ENCODE data around the gene HACL1. TPM values are rescaled to one million over a fixed set of nuclear protein-coding genes. Genes with fewer than 3 reads are reported as not detected.

Gene HACL1
- total RNA-seq, 3 donors from 2014 or later: 23.1 to 34.5 (median 29.6) TPM

DNA sequence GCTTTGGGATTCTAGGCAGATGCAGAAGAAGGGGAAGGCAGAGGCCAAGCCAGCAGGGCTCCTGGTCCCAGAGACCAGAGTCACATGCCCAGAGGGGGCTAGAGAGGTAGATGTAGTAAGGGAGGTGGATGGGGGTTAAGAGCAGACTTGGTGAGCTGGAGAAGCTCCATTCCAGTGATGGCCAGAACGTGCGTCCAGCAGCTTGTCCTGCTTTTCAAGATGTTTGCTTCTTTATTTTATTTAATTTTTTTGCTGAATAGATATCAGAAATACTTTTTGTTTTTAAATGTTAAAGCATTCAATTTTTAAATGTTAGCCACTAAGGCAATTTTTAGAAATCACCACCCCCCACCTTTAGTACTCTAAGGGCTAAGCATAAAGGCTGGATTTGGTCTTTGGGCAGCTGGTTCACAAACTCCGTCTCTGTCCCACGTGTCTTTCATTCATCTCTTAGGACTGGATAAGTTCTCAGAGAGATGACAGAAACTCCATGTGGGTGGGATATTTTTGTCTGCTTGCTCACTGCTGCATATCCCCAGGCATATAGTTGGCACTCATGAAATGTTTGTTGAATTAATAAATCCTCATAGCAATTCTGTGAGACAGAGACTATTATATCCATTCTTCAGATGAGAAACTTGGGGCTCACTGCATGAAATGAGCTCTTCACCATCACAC, 86.6 kb downstream of the HACL1 start:
- H3K36me3 Mint-ChIP-seq (ENCODE audit: insufficient read depth): no peaks in the 10 kb centered on the region
- no peak overlapping the region for H3K4me3 Mint-ChIP-seq
- DNase-seq: no peak
- ATAC-seq: no peak
- no peaks in the 10 kb centered on the region for H3K27me3 Mint-ChIP-seq (ENCODE audit: low read depth)
- H3K4me1 Mint-ChIP-seq (ENCODE audit: low read depth): peaks cover 15% of the 10 kb centered on the region
- H3K9me3 Mint-ChIP-seq: no peaks in the 10 kb centered on the region

DNA sequence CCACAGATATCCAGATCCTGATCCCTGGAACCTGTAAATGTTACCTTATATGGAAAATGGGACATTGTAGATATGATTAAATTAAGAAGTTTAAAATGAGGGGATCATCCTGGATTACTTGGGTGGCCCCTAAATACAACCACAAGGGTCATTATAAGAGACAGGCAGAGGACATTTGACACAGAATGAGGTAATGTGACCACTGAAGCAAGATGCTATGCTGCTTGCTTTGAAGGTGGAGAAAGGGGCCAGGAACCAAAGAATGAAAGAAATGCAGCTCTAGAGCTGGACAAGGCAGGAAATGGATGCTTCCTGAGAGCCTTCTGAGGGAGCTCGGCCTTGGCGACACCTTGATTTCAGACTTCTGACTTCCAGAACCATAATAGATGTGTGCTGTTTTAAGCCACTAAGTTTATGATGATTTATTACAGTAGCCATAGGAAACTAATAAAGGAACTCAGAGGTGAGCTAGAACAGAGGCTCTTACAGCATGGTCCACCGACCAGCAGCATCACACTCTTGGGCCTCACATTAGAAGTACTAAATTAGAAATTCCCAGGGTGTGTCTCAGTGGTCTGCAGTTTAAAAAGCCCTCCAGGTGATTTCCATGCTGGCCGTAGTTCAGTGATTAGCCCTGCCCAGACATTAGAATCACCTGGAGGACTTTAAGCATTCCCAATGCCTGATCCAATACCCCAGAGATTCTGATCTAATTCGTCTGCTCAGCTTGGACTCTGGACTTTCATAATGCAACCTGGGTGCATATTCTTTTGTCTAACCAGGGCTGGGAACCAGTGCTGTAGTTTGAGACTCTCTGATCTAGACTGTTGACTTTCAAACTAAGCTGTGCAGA, 87.3 kb downstream of the HACL1 start:
- DNase-seq (no peak), ATAC-seq (no peak)
- no peak overlapping the region for H3K4me3 Mint-ChIP-seq
- H3K27me3 Mint-ChIP-seq (ENCODE audit: low read depth): no peaks in the 10 kb centered on the region
- H3K4me1 Mint-ChIP-seq (ENCODE audit: low read depth): peaks cover 10% of the 10 kb centered on the region
- no peaks in the 10 kb centered on the region for H3K9me3 Mint-ChIP-seq
- H3K36me3 Mint-ChIP-seq (ENCODE audit: insufficient read depth): no peaks in the 10 kb centered on the region

- peaks cover 10% of the 10 kb centered on the region for H3K4me1 Mint-ChIP-seq (ENCODE audit: low read depth)
- DNase-seq (no peak), ATAC-seq (no peak)
- H3K9me3 Mint-ChIP-seq: no peaks in the 10 kb centered on the region
- no peak overlapping the region for H3K4me3 Mint-ChIP-seq
- no peaks in the 10 kb centered on the region for H3K36me3 Mint-ChIP-seq (ENCODE audit: insufficient read depth)
- no peaks in the 10 kb centered on the region for H3K27me3 Mint-ChIP-seq (ENCODE audit: low read depth)
Observed at GRCh38 chr3:15513116-15513515, 88.3 kb downstream of the HACL1 start.

DNA sequence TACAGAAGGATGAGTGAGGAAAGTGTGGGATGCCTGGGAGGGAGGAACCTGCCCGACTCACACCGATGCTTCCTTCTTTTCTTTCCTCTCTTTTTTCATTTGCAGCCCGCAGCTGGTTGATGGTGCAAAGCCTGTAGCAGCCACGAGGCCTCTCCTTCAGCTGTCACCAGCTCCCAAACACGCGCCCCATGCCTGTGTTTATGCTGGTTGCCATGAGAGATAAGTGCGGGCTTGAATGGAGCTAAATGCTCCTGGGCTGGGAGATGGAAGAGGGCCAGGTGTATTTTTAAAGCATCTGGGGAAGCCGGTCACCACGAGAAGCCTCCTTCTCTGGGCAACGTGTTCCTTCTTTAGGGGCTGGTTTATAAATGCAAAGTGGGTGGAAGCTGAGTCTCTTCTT, 89.2 kb downstream of the HACL1 start:
- DNase-seq (no peak), ATAC-seq (no peak)
- no peaks in the 10 kb centered on the region for H3K9me3 Mint-ChIP-seq
- H3K27me3 Mint-ChIP-seq (ENCODE audit: low read depth): no peaks in the 10 kb centered on the region
- H3K4me3 Mint-ChIP-seq: no peak overlapping the region
- H3K36me3 Mint-ChIP-seq (ENCODE audit: insufficient read depth): no peaks in the 10 kb centered on the region
- peaks cover 10% of the 10 kb centered on the region for H3K4me1 Mint-ChIP-seq (ENCODE audit: low read depth)

GRCh38 chr3:15511156-15511555, 90.2 kb downstream of the HACL1 start:
- ATAC-seq (no peak), DNase-seq (no peak)
- H3K36me3 Mint-ChIP-seq (ENCODE audit: insufficient read depth): no peaks in the 10 kb centered on the region
- no peaks in the 10 kb centered on the region for H3K9me3 Mint-ChIP-seq
- H3K4me1 Mint-ChIP-seq (ENCODE audit: low read depth): peaks cover 10% of the 10 kb centered on the region
- no peak overlapping the region for H3K4me3 Mint-ChIP-seq
- H3K27me3 Mint-ChIP-seq (ENCODE audit: low read depth): no peaks in the 10 kb centered on the region

Other genes starting within 250 kb of the HACL1 start
- 10 to 100 TPM; 18.5 to 19.6 (median 18.8) TPM for gene METTL6, start 174.0 kb downstream of the HACL1 start, total RNA-seq
- gene EAF1, start 174.0 kb downstream of the HACL1 start, total RNA-seq: 10 to 100 TPM; 21.8 to 33.2 (median 30.7) TPM
- gene COLQ, start 79.9 kb downstream of the HACL1 start, total RNA-seq: 1 to 10 TPM in 2 of 3 donors, under 1 TPM in 1; 0.71 to 1.3 (median 1.2) TPM
- gene BTD, start 176 bp upstream of the HACL1 start, total RNA-seq: 1 to 10 TPM; 3.0 to 3.3 (median 3.0) TPM
- 10 to 100 TPM; 30.8 to 37.2 (median 32.2) TPM for gene ANKRD28, start 196.4 kb upstream of the HACL1 start, total RNA-seq